A673 (cell line): ENCODE data around the gene FBXL7. TPM values are rescaled to one million over a fixed set of nuclear protein-coding genes. Genes with fewer than 3 reads are reported as not detected.

Source experiments
- BruUV-seq: library from RNA; stranded (reverse); fragments of 400-500 nt; replicated peaks from 2 replicates; lab custom pipeline; 2021; lab: Mats Ljungman, UMichigan
- CTCF ChIA-PET: fragments of 300-600 bp; sonication (Branson Sonifier 250); formaldehyde crosslinking; loops from one replicate; lab custom pipeline; 2022; ENCODE audit warnings: antibody characterized with exemption; lab: Charles Lee
- POLR2A ChIA-PET: fragments of 300-600 bp; sonication (Branson Sonifier 250); formaldehyde crosslinking; loops from one replicate; lab custom pipeline; 2022; ENCODE audit warnings: antibody characterized with exemption; ENCODE audit not compliant: low non-redundant PET; lab: Charles Lee
- DNase-seq: peaks from one replicate; pipeline ENCODE4 v3.0.0-alpha.2; 2015; ENCODE audit warnings: low spot score
- H3K27ac ChIP-seq: fragments of 200-600 bp; sonication (generic); 2 replicates; pipeline ENCODE4 v1.5.1; 2016; ENCODE audit warnings: mixed run types, low read depth, mild to moderate bottlenecking, mixed read lengths, antibody characterized with exemption, low read length; ENCODE audit not compliant: poor library complexity, severe bottlenecking
- H3K27me3 ChIP-seq: fragments of 200-600 bp; sonication (generic); replicated peaks from 2 replicates; pipeline ENCODE4 v1.6.1; 2017; ENCODE audit warnings: mixed run types, low read depth, mild to moderate bottlenecking, mixed read lengths, antibody characterized with exemption, low read length; ENCODE audit not compliant: insufficient read depth, poor library complexity
- H3K36me3 ChIP-seq: fragments of 200-600 bp; sonication (generic); 2 replicates; pipeline ENCODE4 v1.6.1; 2016; ENCODE audit warnings: mixed run types, mild to moderate bottlenecking, mixed read lengths, antibody characterized with exemption, low read length; ENCODE audit not compliant: insufficient read depth, poor library complexity, severe bottlenecking
- H3K4me1 ChIP-seq: fragments of 200-600 bp; sonication (generic); 2 replicates; pipeline ENCODE4 v1.6.1; 2017; ENCODE audit warnings: mixed run types, mild to moderate bottlenecking, mixed read lengths, antibody characterized with exemption, low read length; ENCODE audit not compliant: insufficient read depth, poor library complexity, severe bottlenecking
- H3K4me3 ChIP-seq: fragments of 200-600 bp; sonication (generic); 2 replicates; pipeline ENCODE4 v1.5.1; 2016; ENCODE audit warnings: low read depth, mixed run types, mild to moderate bottlenecking, mixed read lengths, low read length; ENCODE audit not compliant: poor library complexity, severe bottlenecking
- H3K9me3 ChIP-seq: fragments of 200-600 bp; sonication (generic); 2 replicates; pipeline ENCODE4 v1.6.1; 2016; ENCODE audit warnings: mixed run types, low read depth, mild to moderate bottlenecking, mixed read lengths, antibody characterized with exemption, low read length; ENCODE audit not compliant: poor library complexity, severe bottlenecking
- CTCF ChIP-seq: fragments of 300-800, 200-600 bp; sonication (generic); conservative IDR thresholded peaks from 2 replicates; pipeline ENCODE4 v1.5.1; 2017; ENCODE audit warnings: low read depth, mild to moderate bottlenecking, antibody characterized with exemption, low read length, moderate library complexity, mixed read lengths
- EZH2 ChIP-seq: fragments of 200-600 bp; sonication (generic); IDR thresholded peaks from 2 replicates; pipeline ENCODE4 v1.6.1; 2017; ENCODE audit warnings: borderline replicate concordance, low read depth, mild to moderate bottlenecking, mixed read lengths, antibody characterized with exemption, low read length; ENCODE audit not compliant: poor library complexity, severe bottlenecking
- intact Hi-C: fragments of 100-400 bp; cut with micrococcal nuclease; formaldehyde crosslinking; loops from one replicate; pipeline ENCODE4 v1.10.0; 2022; ENCODE audit not compliant: unreplicated experiment
- total RNA-seq: library from RNA; stranded (reverse); gene quantifications from 2 replicates; pipeline ENCODE4 v1.2.3, GENCODE V29; 2021

FBXL7 gene
- total RNA-seq, 1 experiment from 2014 or later: 5.9 TPM

- POLR2A ChIA-PET: no interaction called here
- TF ChIP-seq CTCF: no peak
- TF ChIP-seq EZH2: no peak
- CTCF ChIA-PET: no interaction called here
- BruUV-seq: no TSS peak
- Histone ChIP-seq H3K4me3 (no peak overlapping the region), H3K27ac (no peak overlapping the region), H3K4me1 (no peaks in the 10 kb centered on the region), H3K27me3 (no peaks in the 10 kb centered on the region), H3K36me3 (no peaks in the 10 kb centered on the region), H3K9me3 (no peaks in the 10 kb centered on the region)
- DNase-seq: no peak
- intact Hi-C loops: no loop called here
Observed at GRCh38 chr5:15640116-15640515, 140.1 kb downstream of the FBXL7 start.

GRCh38 chr5:15643731-15644130, 143.8 kb downstream of the FBXL7 start:
- CTCF ChIA-PET: no interaction called here
- TF ChIP-seq CTCF (no peak), EZH2 (no peak)
- DNase-seq: no peak
- no TSS peak for BruUV-seq
- H3K9me3 ChIP-seq: peaks cover 6% of the 10 kb centered on the region
- H3K4me3 ChIP-seq: no peak overlapping the region
- H3K36me3 ChIP-seq: no peaks in the 10 kb centered on the region
- H3K27me3 ChIP-seq: no peaks in the 10 kb centered on the region
- POLR2A ChIA-PET: no interaction called here
- no peaks in the 10 kb centered on the region for H3K4me1 ChIP-seq
- no peak overlapping the region for H3K27ac ChIP-seq
- intact Hi-C loops: no loop called here

- DNase-seq: no peak
- CTCF ChIA-PET: no interaction called here
- Histone ChIP-seq H3K27ac (no peak overlapping the region), H3K9me3 (peaks cover 6% of the 10 kb centered on the region), H3K4me3 (no peak overlapping the region), H3K36me3 (no peaks in the 10 kb centered on the region), H3K4me1 (no peaks in the 10 kb centered on the region), H3K27me3 (no peaks in the 10 kb centered on the region)
- BruUV-seq: no TSS peak
- POLR2A ChIA-PET: no interaction called here
- TF ChIP-seq EZH2 (no peak), CTCF (no peak)
- intact Hi-C loops: no loop called here
Observed at GRCh38 chr5:15645381-15646160, 145.6 kb downstream of the FBXL7 start.
